Non-pigmented ciliary epithelial cell (primary cell): ENCODE measurements around the gene EEFSEC.

Experiments used
- DNase-seq: peaks from one replicate; pipeline ENCODE4 v3.0.0-alpha.2; 2010; ENCODE audit warnings: low read depth

The EEFSEC gene

GRCh38 chr3:128287216-128287615, 133.9 kb downstream of the EEFSEC start:
- no peak for DNase-seq

- no peak for DNase-seq
Observed at GRCh38 chr3:128289534-128289933, 136.3 kb downstream of the EEFSEC start.

- no peak for DNase-seq
Observed at GRCh38 chr3:128290484-128290883, 137.2 kb downstream of the EEFSEC start.

- DNase-seq = no peak
Observed at GRCh38 chr3:128293930-128294329, 140.6 kb downstream of the EEFSEC start.

GRCh38 chr3:128294999-128295468, 141.8 kb downstream of the EEFSEC start:
- no peak for DNase-seq

GRCh38 chr3:128296469-128297251, 143.4 kb downstream of the EEFSEC start:
- no peak for DNase-seq

- no peak for DNase-seq
Observed at GRCh38 chr3:128297401-128298138, 144.3 kb downstream of the EEFSEC start.

- no peak for DNase-seq
Observed at GRCh38 chr3:128301186-128302023, 148.1 kb downstream of the EEFSEC start.

- no peak for DNase-seq
Observed at GRCh38 chr3:128306481-128306880, 153.2 kb downstream of the EEFSEC start.

- DNase-seq = no peak
Observed at GRCh38 chr3:128307029-128307633, 153.8 kb downstream of the EEFSEC start.

GRCh38 chr3:128307781-128308469, 154.6 kb downstream of the EEFSEC start:
- DNase-seq = no peak

- DNase-seq = no peak
Observed at GRCh38 chr3:128309026-128309425, 155.7 kb downstream of the EEFSEC start.

GRCh38 chr3:128310286-128311058, 157.2 kb downstream of the EEFSEC start:
- DNase-seq = no peak

GRCh38 chr3:128311441-128311844, 158.2 kb downstream of the EEFSEC start:
- no peak for DNase-seq

GRCh38 chr3:128312271-128312670, 159.0 kb downstream of the EEFSEC start:
- no peak for DNase-seq

GRCh38 chr3:128313071-128313725, 159.9 kb downstream of the EEFSEC start:
- no peak for DNase-seq

- no peak for DNase-seq
Observed at GRCh38 chr3:128313935-128314334, 160.7 kb downstream of the EEFSEC start.

- DNase-seq = no peak
Observed at GRCh38 chr3:128315313-128315712, 162.0 kb downstream of the EEFSEC start.

GRCh38 chr3:128316481-128316891, 163.2 kb downstream of the EEFSEC start:
- no peak for DNase-seq

- no peak for DNase-seq
Observed at GRCh38 chr3:128317101-128317697, 163.9 kb downstream of the EEFSEC start.
